MCF 10A (cell line): ENCODE measurements around the gene KCMF1. TPM values are rescaled to one million over a fixed set of nuclear protein-coding genes. Genes with fewer than 3 reads are reported as not detected.
A peak's percentile ranks its signal among the peaks of the same experiment; 100 is the strongest.

Experiments
- BruUV-seq: library from RNA; stranded (reverse); fragments of 400-500 nt; replicated peaks from 2 replicates; lab custom pipeline; 2021; lab: Mats Ljungman, UMichigan
- CTCF ChIA-PET: fragments of 300-600 bp; sonication (Branson Sonifier 250); formaldehyde crosslinking; extraction: SDS; loops from one replicate; lab custom pipeline; 2021; ENCODE audit warnings: antibody characterized with exemption, inconsistent platforms; lab: Yijun Ruan, JAX
- POLR2A ChIA-PET: fragments of 300-600, 350-650 bp; sonication (Branson Sonifier 250); formaldehyde crosslinking; extraction: SDS; loops from one replicate; lab custom pipeline; 2020; ENCODE audit warnings: antibody characterized with exemption, inconsistent platforms; lab: Yijun Ruan, JAX
- DNase-seq: peaks from one replicate; pipeline ENCODE4 v3.0.0-alpha.2; 2018; ENCODE audit not compliant: unreplicated experiment
- H3K27ac Mint-ChIP-seq: one replicate; pipeline ENCODE4 v1.8.0; 2022; ENCODE audit warnings: mild to moderate bottlenecking, low read depth, mixed read lengths; ENCODE audit not compliant: unreplicated experiment
- H3K27me3 Mint-ChIP-seq: one replicate; pipeline ENCODE4 v1.8.0; 2022; ENCODE audit warnings: mixed read lengths; ENCODE audit not compliant: insufficient read depth, unreplicated experiment
- H3K36me3 Mint-ChIP-seq: one replicate; pipeline ENCODE4 v1.8.0; 2022; ENCODE audit warnings: mild to moderate bottlenecking, moderate library complexity, mixed read lengths; ENCODE audit not compliant: insufficient read depth, unreplicated experiment
- H3K4me1 Mint-ChIP-seq: one replicate; pipeline ENCODE4 v1.8.0; 2022; ENCODE audit warnings: mixed read lengths; ENCODE audit not compliant: insufficient read depth, unreplicated experiment
- H3K4me3 Mint-ChIP-seq: one replicate; pipeline ENCODE4 v1.8.0; 2022; ENCODE audit warnings: mild to moderate bottlenecking, moderate library complexity, mixed read lengths; ENCODE audit not compliant: unreplicated experiment
- H3K9me3 Mint-ChIP-seq: one replicate; pipeline ENCODE4 v1.8.0; 2022; ENCODE audit warnings: mixed read lengths; ENCODE audit not compliant: unreplicated experiment
- CTCF ChIP-seq: fragments of 200-600 bp; IDR thresholded peaks from one replicate; pipeline ENCODE4 v1.8.0; 2022; ENCODE audit warnings: antibody characterized with exemption, mild to moderate bottlenecking; ENCODE audit not compliant: unreplicated experiment
- intact Hi-C: fragments of 100-400 bp; cut with micrococcal nuclease; formaldehyde crosslinking; loops from 2 replicates; pipeline ENCODE4 v1.14.1; 2022
- total RNA-seq: library from RNA; stranded (reverse); gene quantifications from 2 replicates; pipeline ENCODE4 v1.2.3, GENCODE V29; 2022

The KCMF1 gene
- total RNA-seq, 1 experiment from 2014 or later: 170 TPM

GRCh38 chr2:84946204-84947009, 24.6 kb upstream of the KCMF1 start:
- H3K4me1 Mint-ChIP-seq: peaks cover 13% of the 10 kb centered on the region
- no peak for TF ChIP-seq CTCF
- intact Hi-C loops: no loop called here
- peaks cover 8% of the 10 kb centered on the region for H3K36me3 Mint-ChIP-seq
- H3K27ac Mint-ChIP-seq: peak overlapping the region; percentile 89
- BruUV-seq: TSS peak; percentile 68
- no peaks in the 10 kb centered on the region for H3K27me3 Mint-ChIP-seq
- POLR2A ChIA-PET: interaction anchor here (0.7 to 6.8 kb wide), 18 partner anchors 8 to 486 kb away, joined by 3 to 96 read pairs (median 4); partner anchors contain the start of genes KCMF1 and TMSB10
- H3K9me3 Mint-ChIP-seq: no peaks in the 10 kb centered on the region
- CTCF ChIA-PET: interaction anchor here (0.6 to 7.0 kb wide), 10 partner anchors 10 to 69 kb away, joined by 3 to 64 read pairs (median 9); partner anchors contain the start of gene TMSB10
- H3K4me3 Mint-ChIP-seq: peak overlapping the region; percentile 8
- DNase-seq: peak; percentile 85

GRCh38 chr2:84947010-84947593, 23.9 kb upstream of the KCMF1 start:
- Mint-ChIP-seq H3K4me3 (no peak overlapping the region), H3K27ac (peak overlapping the region; percentile 89), H3K4me1 (peaks cover 13% of the 10 kb centered on the region), H3K36me3 (peaks cover 6% of the 10 kb centered on the region), H3K9me3 (no peaks in the 10 kb centered on the region), H3K27me3 (no peaks in the 10 kb centered on the region)
- DNase-seq: no peak
- intact Hi-C loops: no loop called here
- BruUV-seq: no TSS peak
- ChIA-PET CTCF (interaction anchor here (0.6 to 7.0 kb wide), 10 partner anchors 10 to 69 kb away, joined by 3 to 64 read pairs (median 6); partner anchors contain the start of gene TMSB10), POLR2A (interaction anchor here (0.7 to 6.8 kb wide), 13 partner anchors 9 to 487 kb away, joined by 3 to 96 read pairs (median 5); partner anchors contain the start of genes KCMF1 and TMSB10)
- no peak for TF ChIP-seq CTCF

GRCh38 chr2:84953535-84953934, 17.4 kb upstream of the KCMF1 start:
- peaks cover 17% of the 10 kb centered on the region for H3K36me3 Mint-ChIP-seq
- POLR2A ChIA-PET: interaction anchor here (0.8 to 1.2 kb wide), 5 partner anchors 7 to 62 kb away, joined by 3 to 6 read pairs (median 4); no protein-coding TSS in a partner anchor

More at GRCh38 chr2:84953535-84953934, 17.4 kb upstream of the KCMF1 start:
- Mint-ChIP-seq H3K9me3 (no peaks in the 10 kb centered on the region), H3K27ac (peak overlapping the region; percentile 49), H3K27me3 (no peaks in the 10 kb centered on the region), H3K4me3 (no peak overlapping the region), H3K4me1 (peaks cover 12% of the 10 kb centered on the region)
- CTCF ChIA-PET: interaction anchor here (0.6 to 0.7 kb wide), 2 partner anchors 65 to 1701 kb away, joined by 3 to 4 read pairs; no protein-coding TSS in a partner anchor
- DNase-seq: no peak
- intact Hi-C loops: no loop called here
- BruUV-seq: no TSS peak
- TF ChIP-seq CTCF: no peak
